ENCODE measurements around the gene NGF.

Gene NGF

DNA sequence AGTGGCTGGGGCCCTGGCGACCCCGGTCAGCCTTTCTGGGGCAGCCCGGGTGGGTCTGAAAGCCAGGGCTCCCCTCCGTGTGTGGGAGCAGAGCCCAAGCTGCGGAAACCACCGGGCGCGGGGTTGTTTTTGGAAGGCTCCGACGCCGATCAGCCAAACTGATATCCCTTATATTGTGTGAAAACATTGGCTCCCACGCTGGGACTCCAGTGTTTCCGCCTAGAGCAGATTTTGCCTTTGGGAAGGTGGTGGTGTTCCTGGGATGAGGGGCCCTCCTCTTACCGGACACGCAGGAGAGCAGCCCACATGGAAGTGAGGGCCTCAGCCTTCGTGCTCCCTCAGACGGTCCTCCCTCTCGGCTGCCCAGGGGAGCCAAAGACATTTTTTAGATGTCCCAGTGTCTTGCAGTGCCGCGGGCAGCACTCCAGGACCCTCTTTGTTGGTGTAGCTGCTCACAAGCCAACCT lies 54.3 kb downstream of the NGF start:
- H3K4me3 ChIP-seq (ENCODE audit: low read depth in 1 of 2, low read length in 2 of 2): no peak overlapping the region
- no peak overlapping the region for H3K27ac ChIP-seq (ENCODE audit: low read depth, low read length)
- no peaks in the 10 kb centered on the region for H3K9me3 ChIP-seq (ENCODE audit: control insufficient read depth in 1 of 2, low read length in 2 of 2)
- H3K27me3 ChIP-seq (ENCODE audit: control insufficient read depth in 1 of 2, insufficient read depth in 2 of 2, low read length in 2 of 2): no peaks in the 10 kb centered on the region
- H3K4me1 ChIP-seq (ENCODE audit: control insufficient read depth in 1 of 2, insufficient read depth in 2 of 2, low read length in 2 of 2): no peaks in the 10 kb centered on the region
- no peak overlapping the region for H3K9ac ChIP-seq (ENCODE audit: low read depth in 1 of 2, low read length in 2 of 2)
- H3K36me3 ChIP-seq (ENCODE audit: control insufficient read depth in 1 of 2, insufficient read depth in 2 of 2, low read length in 2 of 2): no peaks in the 10 kb centered on the region

DNA sequence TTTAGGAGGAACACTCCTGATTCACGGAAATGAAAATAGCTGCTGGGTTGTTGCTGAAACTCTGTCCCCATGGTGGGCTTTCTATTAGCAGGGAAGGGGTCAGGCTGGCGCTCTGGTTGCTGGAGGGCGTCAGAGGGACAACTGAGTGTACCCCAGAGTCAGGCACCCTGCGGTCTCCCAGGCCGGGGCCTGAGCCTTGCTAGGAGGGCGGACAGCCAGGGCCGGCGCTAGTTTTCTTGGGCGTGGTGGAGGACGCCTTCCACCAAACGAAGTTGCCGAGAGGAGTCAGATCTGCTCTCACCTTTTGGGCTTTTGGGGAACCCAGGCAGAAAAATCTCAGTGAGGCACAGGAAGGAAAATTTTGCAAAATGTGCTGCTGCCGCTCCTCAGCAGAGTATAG lies 54.8 kb downstream of the NGF start:
- no peaks in the 10 kb centered on the region for H3K36me3 ChIP-seq (ENCODE audit: control insufficient read depth in 1 of 2, insufficient read depth in 2 of 2, low read length in 2 of 2)
- H3K9me3 ChIP-seq (ENCODE audit: control insufficient read depth in 1 of 2, low read length in 2 of 2): no peaks in the 10 kb centered on the region
- H3K27ac ChIP-seq (ENCODE audit: low read depth, low read length): no peak overlapping the region
- no peak overlapping the region for H3K4me3 ChIP-seq (ENCODE audit: low read depth in 1 of 2, low read length in 2 of 2)
- no peaks in the 10 kb centered on the region for H3K27me3 ChIP-seq (ENCODE audit: control insufficient read depth in 1 of 2, insufficient read depth in 2 of 2, low read length in 2 of 2)
- H3K4me1 ChIP-seq (ENCODE audit: control insufficient read depth in 1 of 2, insufficient read depth in 2 of 2, low read length in 2 of 2): no peaks in the 10 kb centered on the region
- no peak overlapping the region for H3K9ac ChIP-seq (ENCODE audit: low read depth in 1 of 2, low read length in 2 of 2)

DNA sequence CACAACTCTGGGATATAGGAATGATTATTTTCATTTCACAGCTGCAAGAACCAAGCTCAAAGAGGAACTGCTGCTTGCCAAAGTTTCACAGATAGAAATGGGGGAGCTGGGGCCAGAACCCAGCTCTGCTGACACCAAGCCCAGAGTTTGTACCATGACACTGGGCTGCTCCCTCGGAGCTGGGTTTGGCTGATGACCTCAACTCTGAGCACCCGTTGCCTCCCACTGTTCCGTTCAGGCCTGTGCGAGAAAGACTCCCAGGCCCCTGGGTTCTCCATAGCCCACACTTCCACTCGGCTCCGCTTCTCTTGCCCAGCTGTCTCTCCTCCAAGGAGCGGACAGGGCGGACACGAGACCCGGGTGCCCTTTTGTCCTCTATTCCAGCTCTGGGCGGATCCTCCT lies 55.2 kb downstream of the NGF start:
- no peak overlapping the region for H3K27ac ChIP-seq (ENCODE audit: low read depth, low read length)
- no peaks in the 10 kb centered on the region for H3K36me3 ChIP-seq (ENCODE audit: control insufficient read depth in 1 of 2, insufficient read depth in 2 of 2, low read length in 2 of 2)
- H3K9ac ChIP-seq (ENCODE audit: low read depth in 1 of 2, low read length in 2 of 2): no peak overlapping the region
- H3K27me3 ChIP-seq (ENCODE audit: control insufficient read depth in 1 of 2, insufficient read depth in 2 of 2, low read length in 2 of 2): no peaks in the 10 kb centered on the region
- no peaks in the 10 kb centered on the region for H3K4me1 ChIP-seq (ENCODE audit: control insufficient read depth in 1 of 2, insufficient read depth in 2 of 2, low read length in 2 of 2)
- H3K4me3 ChIP-seq (ENCODE audit: low read depth in 1 of 2, low read length in 2 of 2): no peak overlapping the region
- H3K9me3 ChIP-seq (ENCODE audit: control insufficient read depth in 1 of 2, low read length in 2 of 2): peaks cover 0 to under 1% of the 10 kb centered on the region in 2 donors

DNA sequence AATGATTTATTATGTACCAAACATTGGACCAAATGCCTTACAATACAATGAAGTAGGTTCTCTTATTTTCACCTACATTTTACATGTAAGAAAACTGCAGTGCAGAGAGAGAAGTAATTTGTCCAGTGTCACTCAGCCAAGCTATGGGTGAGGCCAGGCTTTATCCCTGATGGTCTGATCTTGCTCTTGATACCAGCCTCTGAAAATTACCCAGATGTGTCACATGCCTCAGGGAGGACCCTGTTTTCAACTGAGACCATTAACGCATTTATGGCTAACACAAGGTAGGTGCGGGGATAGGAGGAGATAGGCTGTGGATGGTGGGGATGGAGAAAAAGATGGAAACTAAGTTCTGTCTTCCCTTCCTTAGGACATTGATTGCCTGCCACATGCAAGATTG lies 56.9 kb downstream of the NGF start:
- Histone ChIP-seq H3K27me3 (ENCODE audit: control insufficient read depth in 1 of 2, insufficient read depth in 2 of 2, low read length in 2 of 2) (no peaks in the 10 kb centered on the region), H3K4me3 (ENCODE audit: low read depth in 1 of 2, low read length in 2 of 2) (no peak overlapping the region), H3K4me1 (ENCODE audit: control insufficient read depth in 1 of 2, insufficient read depth in 2 of 2, low read length in 2 of 2) (no peaks in the 10 kb centered on the region), H3K9ac (ENCODE audit: low read depth in 1 of 2, low read length in 2 of 2) (no peak overlapping the region), H3K36me3 (ENCODE audit: control insufficient read depth in 1 of 2, insufficient read depth in 2 of 2, low read length in 2 of 2) (no peaks in the 10 kb centered on the region), H3K27ac (ENCODE audit: low read depth, low read length) (no peak overlapping the region), H3K9me3 (ENCODE audit: control insufficient read depth in 1 of 2, low read length in 2 of 2) (peaks cover 0 to 3% of the 10 kb centered on the region in 2 donors)

DNA sequence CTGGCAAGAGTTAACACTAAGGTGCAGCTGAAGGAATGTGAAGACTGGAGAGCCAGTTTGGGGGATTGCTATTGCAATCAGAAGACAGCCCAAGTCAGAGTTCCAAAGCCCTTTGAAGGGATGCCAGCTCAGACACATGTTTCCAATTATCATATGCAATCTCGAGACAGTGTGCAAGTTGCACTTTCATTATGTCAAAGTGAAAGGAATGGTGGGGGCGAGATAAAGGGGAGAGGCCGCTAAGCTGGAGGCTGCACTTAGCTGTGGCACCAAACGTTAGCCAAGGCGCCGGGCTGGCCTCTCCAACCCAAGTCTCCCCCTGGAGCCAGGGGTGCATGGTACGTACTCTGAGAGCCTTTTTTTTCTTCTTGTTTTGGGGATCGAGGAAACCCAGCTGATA lies 58.0 kb downstream of the NGF start:
- Histone ChIP-seq H3K4me1 (ENCODE audit: control insufficient read depth in 1 of 2, insufficient read depth in 2 of 2, low read length in 2 of 2) (no peaks in the 10 kb centered on the region), H3K27me3 (ENCODE audit: control insufficient read depth in 1 of 2, insufficient read depth in 2 of 2, low read length in 2 of 2) (no peaks in the 10 kb centered on the region), H3K9me3 (ENCODE audit: control insufficient read depth in 1 of 2, low read length in 2 of 2) (peaks cover 0 to 3% of the 10 kb centered on the region in 2 donors), H3K4me3 (ENCODE audit: low read depth in 1 of 2, low read length in 2 of 2) (no peak overlapping the region), H3K27ac (ENCODE audit: low read depth, low read length) (no peak overlapping the region), H3K36me3 (ENCODE audit: control insufficient read depth in 1 of 2, insufficient read depth in 2 of 2, low read length in 2 of 2) (no peaks in the 10 kb centered on the region), H3K9ac (ENCODE audit: low read depth in 1 of 2, low read length in 2 of 2) (no peak overlapping the region)

DNA sequence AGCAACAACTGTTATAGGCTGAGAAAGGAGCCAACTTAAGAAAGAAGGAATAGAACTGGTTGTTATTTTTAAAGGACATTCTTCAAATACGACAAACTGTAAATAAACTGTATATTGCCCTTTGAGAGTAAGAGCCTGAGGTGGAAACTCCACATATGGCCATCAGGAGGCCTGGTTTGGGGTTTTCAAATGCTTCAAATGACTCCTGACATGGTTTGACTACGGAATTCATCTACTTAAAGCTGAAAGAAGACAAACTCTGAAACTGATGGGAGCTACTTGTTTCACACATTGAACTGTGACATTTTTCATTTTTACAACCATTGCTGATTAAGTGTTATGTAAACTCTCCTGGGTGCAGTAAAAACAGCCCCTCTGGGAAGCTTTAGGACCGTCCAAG lies 59.8 kb downstream of the NGF start:
- Histone ChIP-seq H3K27ac (ENCODE audit: low read depth, low read length) (no peak overlapping the region), H3K36me3 (ENCODE audit: control insufficient read depth in 1 of 2, insufficient read depth in 2 of 2, low read length in 2 of 2) (no peaks in the 10 kb centered on the region), H3K4me1 (ENCODE audit: control insufficient read depth in 1 of 2, insufficient read depth in 2 of 2, low read length in 2 of 2) (no peaks in the 10 kb centered on the region), H3K9me3 (ENCODE audit: control insufficient read depth in 1 of 2, low read length in 2 of 2) (peaks cover 0 to 3% of the 10 kb centered on the region in 2 donors), H3K4me3 (ENCODE audit: low read depth in 1 of 2, low read length in 2 of 2) (no peak overlapping the region), H3K9ac (ENCODE audit: low read depth in 1 of 2, low read length in 2 of 2) (no peak overlapping the region), H3K27me3 (ENCODE audit: control insufficient read depth in 1 of 2, insufficient read depth in 2 of 2, low read length in 2 of 2) (no peaks in the 10 kb centered on the region)

DNA sequence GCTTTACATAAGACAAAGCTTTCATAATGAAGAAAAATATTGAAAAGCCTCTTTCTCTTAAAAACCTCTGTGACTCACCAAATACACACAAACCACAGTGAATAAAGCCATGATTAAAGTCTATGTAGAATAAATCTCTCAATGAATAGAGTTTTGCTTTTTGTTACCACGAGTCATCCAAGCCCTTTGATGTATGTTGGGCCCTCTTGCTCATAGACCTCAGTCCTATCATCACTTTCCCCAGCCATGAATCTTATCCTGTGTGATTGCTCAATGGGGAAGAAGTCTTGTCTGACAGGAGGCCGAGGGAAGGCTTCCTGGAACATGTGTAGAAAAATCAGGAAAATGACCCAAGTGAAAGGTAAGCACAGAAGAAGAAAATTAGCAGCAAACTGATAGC lies 60.8 kb downstream of the NGF start:
- Histone ChIP-seq H3K4me3 (ENCODE audit: low read depth in 1 of 2, low read length in 2 of 2) (no peak overlapping the region), H3K9me3 (ENCODE audit: control insufficient read depth in 1 of 2, low read length in 2 of 2) (peaks cover 0 to 3% of the 10 kb centered on the region in 2 donors), H3K36me3 (ENCODE audit: control insufficient read depth in 1 of 2, insufficient read depth in 2 of 2, low read length in 2 of 2) (no peaks in the 10 kb centered on the region), H3K9ac (ENCODE audit: low read depth in 1 of 2, low read length in 2 of 2) (no peak overlapping the region), H3K4me1 (ENCODE audit: control insufficient read depth in 1 of 2, insufficient read depth in 2 of 2, low read length in 2 of 2) (no peaks in the 10 kb centered on the region), H3K27ac (ENCODE audit: low read depth, low read length) (no peak overlapping the region), H3K27me3 (ENCODE audit: control insufficient read depth in 1 of 2, insufficient read depth in 2 of 2, low read length in 2 of 2) (no peaks in the 10 kb centered on the region)

DNA sequence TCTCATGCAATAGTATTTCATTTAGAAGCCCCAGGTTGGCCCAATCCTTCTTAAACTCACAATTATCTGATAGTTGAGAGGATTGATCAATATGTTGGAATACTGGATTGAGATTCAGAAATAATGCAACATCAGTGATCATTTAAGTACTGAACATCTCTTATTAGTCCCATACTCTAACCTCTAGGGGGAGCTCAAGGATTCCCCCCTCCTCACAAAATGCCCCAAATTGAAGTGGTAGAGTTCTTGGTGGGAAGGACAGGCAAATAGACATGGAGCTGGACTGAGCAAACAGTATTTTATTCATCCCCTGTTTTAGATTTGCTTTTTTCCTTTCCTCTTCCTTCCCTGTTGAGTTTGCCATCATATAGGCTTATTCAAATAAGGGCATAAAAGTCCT lies 62.8 kb downstream of the NGF start:
- Histone ChIP-seq H3K4me1 (ENCODE audit: control insufficient read depth in 1 of 2, insufficient read depth in 2 of 2, low read length in 2 of 2) (no peaks in the 10 kb centered on the region), H3K9me3 (ENCODE audit: control insufficient read depth in 1 of 2, low read length in 2 of 2) (peaks cover 0 to 3% of the 10 kb centered on the region in 2 donors), H3K27ac (ENCODE audit: low read depth, low read length) (no peak overlapping the region), H3K36me3 (ENCODE audit: control insufficient read depth in 1 of 2, insufficient read depth in 2 of 2, low read length in 2 of 2) (no peaks in the 10 kb centered on the region), H3K9ac (ENCODE audit: low read depth in 1 of 2, low read length in 2 of 2) (no peak overlapping the region), H3K4me3 (ENCODE audit: low read depth in 1 of 2, low read length in 2 of 2) (no peak overlapping the region), H3K27me3 (ENCODE audit: control insufficient read depth in 1 of 2, insufficient read depth in 2 of 2, low read length in 2 of 2) (peaks cover 0 to 2% of the 10 kb centered on the region in 2 donors)

DNA sequence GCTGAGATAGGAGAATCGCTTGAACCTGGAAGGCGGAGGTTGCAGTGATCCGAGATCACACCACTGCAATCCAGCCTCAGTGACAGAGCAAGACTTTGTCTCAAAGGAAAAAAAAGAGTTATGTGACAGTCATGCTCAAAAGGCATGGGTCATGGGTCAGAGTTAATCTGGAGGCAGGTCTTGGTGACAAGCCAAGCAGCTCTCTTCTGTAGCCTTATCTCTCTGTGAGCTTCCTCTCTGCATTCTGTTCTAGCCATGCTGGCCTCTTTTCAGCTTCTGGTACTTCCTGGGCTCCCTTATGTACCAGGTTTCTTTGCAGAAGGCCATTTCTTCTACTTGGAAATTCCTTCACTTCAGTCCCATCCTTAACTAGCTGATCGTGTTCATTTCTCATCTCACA lies 63.6 kb downstream of the NGF start:
- no peaks in the 10 kb centered on the region for H3K4me1 ChIP-seq (ENCODE audit: control insufficient read depth in 1 of 2, insufficient read depth in 2 of 2, low read length in 2 of 2)
- H3K9ac ChIP-seq (ENCODE audit: low read depth in 1 of 2, low read length in 2 of 2): no peak overlapping the region
- H3K36me3 ChIP-seq (ENCODE audit: control insufficient read depth in 1 of 2, insufficient read depth in 2 of 2, low read length in 2 of 2): no peaks in the 10 kb centered on the region
- H3K4me3 ChIP-seq (ENCODE audit: low read depth in 1 of 2, low read length in 2 of 2): no peak overlapping the region
- H3K27me3 ChIP-seq (ENCODE audit: control insufficient read depth in 1 of 2, insufficient read depth in 2 of 2, low read length in 2 of 2): peaks cover 0 to 3% of the 10 kb centered on the region in 2 donors
- no peak overlapping the region for H3K27ac ChIP-seq (ENCODE audit: low read depth, low read length)
- peaks cover 0 to 3% of the 10 kb centered on the region in 2 donors for H3K9me3 ChIP-seq (ENCODE audit: control insufficient read depth in 1 of 2, low read length in 2 of 2)

DNA sequence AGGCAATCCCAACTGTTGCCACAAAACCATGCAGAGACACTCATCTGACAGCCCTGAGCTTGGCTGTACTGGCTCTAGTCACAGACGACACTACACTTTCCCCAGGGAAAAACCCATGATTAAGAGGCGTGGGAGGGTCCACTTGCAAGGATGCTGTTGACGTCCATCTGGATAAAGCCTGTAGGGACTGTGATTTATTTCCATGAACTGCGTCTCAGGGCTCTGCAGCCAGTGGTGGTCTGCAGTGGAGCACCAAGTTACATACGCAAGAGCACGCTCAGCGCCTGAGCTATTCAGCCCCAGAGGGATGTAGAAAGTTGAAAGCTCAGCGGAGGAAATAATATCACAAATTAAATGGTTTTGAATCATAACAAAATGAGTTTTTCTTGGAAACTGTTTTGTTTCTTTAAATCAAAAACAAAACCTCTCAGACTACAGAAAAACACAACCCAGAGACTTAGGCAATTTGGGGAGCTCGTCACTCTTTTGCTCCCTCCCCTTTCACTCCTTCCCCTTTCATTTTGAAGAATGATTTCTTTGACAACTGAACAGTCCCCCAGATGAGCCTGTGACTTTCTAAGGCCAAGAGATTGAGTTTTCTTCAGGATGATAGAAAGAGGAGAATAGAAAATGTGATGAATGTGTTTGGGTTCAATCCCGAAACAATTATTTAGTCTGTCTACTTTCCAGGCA lies 71.2 kb downstream of the NGF start:
- H3K27me3 ChIP-seq (ENCODE audit: control insufficient read depth in 1 of 2, insufficient read depth in 2 of 2, low read length in 2 of 2): peaks cover 0 to 3% of the 10 kb centered on the region in 2 donors
- H3K9ac ChIP-seq (ENCODE audit: low read depth in 1 of 2, low read length in 2 of 2): no peak overlapping the region
- no peak overlapping the region for H3K27ac ChIP-seq (ENCODE audit: low read depth, low read length)
- no peak overlapping the region for H3K4me3 ChIP-seq (ENCODE audit: low read depth in 1 of 2, low read length in 2 of 2)
- H3K4me1 ChIP-seq (ENCODE audit: control insufficient read depth in 1 of 2, insufficient read depth in 2 of 2, low read length in 2 of 2): no peaks in the 10 kb centered on the region
- H3K36me3 ChIP-seq (ENCODE audit: control insufficient read depth in 1 of 2, insufficient read depth in 2 of 2, low read length in 2 of 2): no peaks in the 10 kb centered on the region
- H3K9me3 ChIP-seq (ENCODE audit: control insufficient read depth in 1 of 2, low read length in 2 of 2): no peaks in the 10 kb centered on the region

All from duodenal mucosa (tissue), 2 donors.